HepG2 (cell line): ENCODE data around the gene SLBP. TPM values are rescaled to one million over a fixed set of nuclear protein-coding genes. Genes with fewer than 3 reads are reported as not detected.
A peak's percentile ranks its signal among the peaks of the same experiment; 100 is the strongest.

ENCODE experiments used
- AHDC1 ChIP-seq: sonication (generic); formaldehyde crosslinking; IDR thresholded peaks from 2 replicates; pipeline ENCODE4 v1.5.1; 2020; ENCODE audit warnings: mild to moderate bottlenecking, missing genetic modification reagents, borderline replicate concordance
- DNMT1 ChIP-seq: sonication (generic); formaldehyde crosslinking; IDR thresholded peaks from 2 replicates; pipeline ENCODE4 v1.5.1; 2020; ENCODE audit warnings: mild to moderate bottlenecking, missing genetic modification reagents
- EHMT2 ChIP-seq: fragments of 200-600 bp; sonication (generic); IDR thresholded peaks from 2 replicates; pipeline ENCODE4 v1.7.0; 2017; ENCODE audit warnings: antibody characterized with exemption, low read depth, low read length, borderline replicate concordance
- ESRRA ChIP-seq: sonication (generic); formaldehyde crosslinking; IDR thresholded peaks from 2 replicates; pipeline ENCODE4 v1.5.1; 2020; ENCODE audit warnings: mild to moderate bottlenecking, low read depth, missing genetic modification reagents
- TEAD3 ChIP-seq: optimal IDR thresholded peaks from 2 replicates; pipeline ENCODE3; 2016; ENCODE audit warnings: borderline replicate concordance
- ZHX1 ChIP-seq: sonication (generic); formaldehyde crosslinking; IDR thresholded peaks from 2 replicates; pipeline ENCODE4 v1.8.1; 2022; ENCODE audit warnings: low read depth, mild to moderate bottlenecking, missing genetic modification reagents
- ZNF180 ChIP-seq: sonication (generic); formaldehyde crosslinking; IDR thresholded peaks from 2 replicates; pipeline ENCODE4 v1.4.0; 2020; ENCODE audit warnings: low read depth, missing genetic modification reagents, borderline replicate concordance
- polyA plus RNA-seq, 8 experiments: library from polyadenylated mRNA; depleted of rRNA in 3 of 8; stranded (reverse) in 7 of 8; unstranded in 1 of 8; fragments of >200 nt; fragmentation: Illumina TruSeq in 4 of 8; extraction: Trizol in 4 of 8; gene quantifications; 2 replicates each; pipeline versions ENCODE4 v1.2.1 to v1.2.3, GENCODE V29; 2011 to 2016; ENCODE audit warnings: low read depth in 4 of 8, missing spikeins in 1 of 8, mixed read lengths in 1 of 8; ENCODE audit not compliant: insufficient read depth in 1 of 8
- total RNA-seq, 5 experiments: library from RNA; depleted of rRNA; stranded (reverse); fragments of >200 nt; fragmentation: Illumina TruSeq; extraction: Trizol; gene quantifications; 2 replicates each; pipeline ENCODE4 v1.2.3, GENCODE V29; 2016; ENCODE audit warnings: low read depth in 1 of 5
- TF ChIP-seq, protein P1 (sequence below): sonication (generic); formaldehyde crosslinking; IDR thresholded peaks from 2 replicates; pipeline ENCODE4 v1.5.0; 2020; ENCODE audit warnings: mild to moderate bottlenecking, missing genetic modification reagents, borderline replicate concordance

SLBP gene
- total and polyA plus RNA-seq, 2 of the 13 experiments (the other 11 are each of a cell fraction or from before 2014, with no cell fraction given), result 43.9 to 104 TPM

DNA sequence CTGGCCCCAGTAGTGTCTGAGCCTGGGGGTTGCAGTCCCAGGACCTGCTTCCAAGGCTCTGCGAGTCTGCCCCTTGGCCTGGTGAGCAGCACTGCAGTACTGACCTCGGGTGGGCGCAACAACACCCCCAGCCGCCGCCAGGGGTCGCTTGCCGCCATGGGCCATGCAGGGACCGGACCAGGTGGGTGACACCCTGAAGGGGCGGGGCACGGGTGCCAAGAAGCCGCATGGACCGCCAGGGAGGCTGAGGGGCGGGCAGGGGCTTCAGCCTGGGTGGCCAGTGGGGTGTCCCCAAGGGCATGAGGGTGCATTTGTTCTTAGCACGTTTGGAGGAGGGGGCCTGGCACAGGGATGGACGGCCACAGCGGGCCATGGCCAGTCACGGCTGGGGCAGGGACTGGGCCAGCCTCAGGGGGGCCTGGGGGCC lies 34.2 kb upstream of the SLBP start (continued):
- TF ChIP-seq ESRRA (peak; percentile 9; the same call in 1 of the 2 replicates), EHMT2 (no peak), TEAD3 (CRISPR knock-in tag) (peak; percentile 19), ZNF180 (CRISPR knock-in tag) (no peak), ZHX1 (CRISPR knock-in tag) (peak; percentile 72; the same call in 1 of the 2 replicates), DNMT1 (CRISPR knock-in tag) (peak; percentile 68; the same call in 1 of the 2 replicates), AHDC1 (CRISPR knock-in tag) (no peak)
- TF ChIP-seq, protein P1, sequence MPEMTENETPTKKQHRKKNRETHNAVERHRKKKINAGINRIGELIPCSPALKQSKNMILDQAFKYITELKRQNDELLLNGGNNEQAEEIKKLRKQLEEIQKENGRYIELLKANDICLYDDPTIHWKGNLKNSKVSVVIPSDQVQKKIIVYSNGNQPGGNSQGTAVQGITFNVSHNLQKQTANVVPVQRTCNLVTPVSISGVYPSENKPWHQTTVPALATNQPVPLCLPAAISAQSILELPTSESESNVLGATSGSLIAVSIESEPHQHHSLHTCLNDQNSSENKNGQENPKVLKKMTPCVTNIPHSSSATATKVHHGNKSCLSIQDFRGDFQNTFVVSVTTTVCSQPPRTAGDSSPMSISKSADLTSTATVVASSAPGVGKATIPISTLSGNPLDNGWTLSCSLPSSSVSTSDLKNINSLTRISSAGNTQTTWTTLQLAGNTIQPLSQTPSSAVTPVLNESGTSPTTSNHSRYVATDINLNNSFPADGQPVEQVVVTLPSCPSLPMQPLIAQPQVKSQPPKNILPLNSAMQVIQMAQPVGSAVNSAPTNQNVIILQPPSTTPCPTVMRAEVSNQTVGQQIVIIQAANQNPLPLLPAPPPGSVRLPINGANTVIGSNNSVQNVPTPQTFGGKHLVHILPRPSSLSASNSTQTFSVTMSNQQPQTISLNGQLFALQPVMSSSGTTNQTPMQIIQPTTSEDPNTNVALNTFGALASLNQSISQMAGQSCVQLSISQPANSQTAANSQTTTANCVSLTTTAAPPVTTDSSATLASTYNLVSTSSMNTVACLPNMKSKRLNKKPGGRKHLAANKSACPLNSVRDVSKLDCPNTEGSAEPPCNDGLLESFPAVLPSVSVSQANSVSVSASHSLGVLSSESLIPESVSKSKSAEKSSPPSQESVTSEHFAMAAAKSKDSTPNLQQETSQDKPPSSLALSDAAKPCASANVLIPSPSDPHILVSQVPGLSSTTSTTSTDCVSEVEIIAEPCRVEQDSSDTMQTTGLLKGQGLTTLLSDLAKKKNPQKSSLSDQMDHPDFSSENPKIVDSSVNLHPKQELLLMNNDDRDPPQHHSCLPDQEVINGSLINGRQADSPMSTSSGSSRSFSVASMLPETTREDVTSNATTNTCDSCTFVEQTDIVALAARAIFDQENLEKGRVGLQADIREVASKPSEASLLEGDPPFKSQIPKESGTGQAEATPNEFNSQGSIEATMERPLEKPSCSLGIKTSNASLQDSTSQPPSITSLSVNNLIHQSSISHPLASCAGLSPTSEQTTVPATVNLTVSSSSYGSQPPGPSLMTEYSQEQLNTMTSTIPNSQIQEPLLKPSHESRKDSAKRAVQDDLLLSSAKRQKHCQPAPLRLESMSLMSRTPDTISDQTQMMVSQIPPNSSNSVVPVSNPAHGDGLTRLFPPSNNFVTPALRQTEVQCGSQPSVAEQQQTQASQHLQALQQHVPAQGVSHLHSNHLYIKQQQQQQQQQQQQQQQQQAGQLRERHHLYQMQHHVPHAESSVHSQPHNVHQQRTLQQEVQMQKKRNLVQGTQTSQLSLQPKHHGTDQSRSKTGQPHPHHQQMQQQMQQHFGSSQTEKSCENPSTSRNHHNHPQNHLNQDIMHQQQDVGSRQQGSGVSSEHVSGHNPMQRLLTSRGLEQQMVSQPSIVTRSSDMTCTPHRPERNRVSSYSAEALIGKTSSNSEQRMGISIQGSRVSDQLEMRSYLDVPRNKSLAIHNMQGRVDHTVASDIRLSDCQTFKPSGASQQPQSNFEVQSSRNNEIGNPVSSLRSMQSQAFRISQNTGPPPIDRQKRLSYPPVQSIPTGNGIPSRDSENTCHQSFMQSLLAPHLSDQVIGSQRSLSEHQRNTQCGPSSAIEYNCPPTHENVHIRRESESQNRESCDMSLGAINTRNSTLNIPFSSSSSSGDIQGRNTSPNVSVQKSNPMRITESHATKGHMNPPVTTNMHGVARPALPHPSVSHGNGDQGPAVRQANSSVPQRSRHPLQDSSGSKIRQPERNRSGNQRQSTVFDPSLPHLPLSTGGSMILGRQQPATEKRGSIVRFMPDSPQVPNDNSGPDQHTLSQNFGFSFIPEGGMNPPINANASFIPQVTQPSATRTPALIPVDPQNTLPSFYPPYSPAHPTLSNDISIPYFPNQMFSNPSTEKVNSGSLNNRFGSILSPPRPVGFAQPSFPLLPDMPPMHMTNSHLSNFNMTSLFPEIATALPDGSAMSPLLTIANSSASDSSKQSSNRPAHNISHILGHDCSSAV (CRISPR knock-in tag), result no peak
